GM03348 (cell line): ENCODE data around the gene PCDHGA7.
"Not testable (repeated sequence)": the region's sequence is repeated elsewhere in the genome, so short reads cannot be mapped to it uniquely, and the experiment has no call there.

ENCODE experiments used
- DNase-seq: peaks from one replicate; pipeline ENCODE4 v3.0.0; 2012; ENCODE audit warnings: low spot score

The PCDHGA7 gene

DNA sequence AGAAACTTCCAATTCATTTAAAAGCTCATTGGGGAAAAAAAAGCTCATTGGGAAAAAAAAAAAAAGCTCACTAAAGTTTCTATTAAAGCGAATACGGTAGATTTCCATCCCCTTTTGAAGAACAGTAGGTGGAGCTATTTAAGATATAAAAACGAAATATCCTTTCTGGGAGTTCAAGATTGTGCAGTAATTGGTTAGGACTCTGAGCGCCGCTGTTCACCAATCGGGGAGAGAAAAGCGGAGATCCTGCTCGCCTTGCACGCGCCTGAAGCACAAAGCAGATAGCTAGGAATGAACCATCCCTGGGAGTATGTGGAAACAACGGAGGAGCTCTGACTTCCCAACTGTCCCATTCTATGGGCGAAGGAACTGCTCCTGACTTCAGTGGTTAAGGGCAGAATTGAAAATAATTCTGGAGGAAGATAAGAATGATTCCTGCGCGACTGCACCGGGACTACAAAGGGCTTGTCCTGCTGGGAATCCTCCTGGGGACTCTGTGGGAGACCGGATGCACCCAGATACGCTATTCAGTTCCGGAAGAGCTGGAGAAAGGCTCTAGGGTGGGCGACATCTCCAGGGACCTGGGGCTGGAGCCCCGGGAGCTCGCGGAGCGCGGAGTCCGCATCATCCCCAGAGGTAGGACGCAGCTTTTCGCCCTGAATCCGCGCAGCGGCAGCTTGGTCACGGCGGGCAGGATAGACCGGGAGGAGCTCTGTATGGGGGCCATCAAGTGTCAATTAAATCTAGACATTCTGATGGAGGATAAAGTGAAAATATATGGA lies 48.0 kb downstream of the PCDHGA7 start, which contains the start of gene PCDHGA12:
Gene PCDHGA12 (plus strand): TSS at position 176 of the 782 bp plus-strand sequence. CDS start 253 bp downstream, at position 429.
- peak; percentile 92 for DNase-seq

DNA sequence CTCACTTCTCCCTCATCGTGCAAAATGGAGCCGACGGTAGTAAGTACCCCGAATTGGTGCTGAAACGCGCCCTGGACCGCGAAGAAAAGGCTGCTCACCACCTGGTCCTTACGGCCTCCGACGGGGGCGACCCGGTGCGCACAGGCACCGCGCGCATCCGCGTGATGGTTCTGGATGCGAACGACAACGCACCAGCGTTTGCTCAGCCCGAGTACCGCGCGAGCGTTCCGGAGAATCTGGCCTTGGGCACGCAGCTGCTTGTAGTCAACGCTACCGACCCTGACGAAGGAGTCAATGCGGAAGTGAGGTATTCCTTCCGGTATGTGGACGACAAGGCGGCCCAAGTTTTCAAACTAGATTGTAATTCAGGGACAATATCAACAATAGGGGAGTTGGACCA lies 48.7 kb downstream of the PCDHGA7 start:
- no peak for DNase-seq

DNA sequence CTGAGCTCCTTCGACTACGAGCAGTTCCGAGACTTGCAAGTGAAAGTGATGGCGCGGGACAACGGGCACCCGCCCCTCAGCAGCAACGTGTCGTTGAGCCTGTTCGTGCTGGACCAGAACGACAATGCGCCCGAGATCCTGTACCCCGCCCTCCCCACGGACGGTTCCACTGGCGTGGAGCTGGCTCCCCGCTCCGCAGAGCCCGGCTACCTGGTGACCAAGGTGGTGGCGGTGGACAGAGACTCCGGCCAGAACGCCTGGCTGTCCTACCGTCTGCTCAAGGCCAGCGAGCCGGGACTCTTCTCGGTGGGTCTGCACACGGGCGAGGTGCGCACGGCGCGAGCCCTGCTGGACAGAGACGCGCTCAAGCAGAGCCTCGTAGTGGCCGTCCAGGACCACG lies 49.8 kb downstream of the PCDHGA7 start:
- DNase-seq: not testable (repeated sequence)

DNA sequence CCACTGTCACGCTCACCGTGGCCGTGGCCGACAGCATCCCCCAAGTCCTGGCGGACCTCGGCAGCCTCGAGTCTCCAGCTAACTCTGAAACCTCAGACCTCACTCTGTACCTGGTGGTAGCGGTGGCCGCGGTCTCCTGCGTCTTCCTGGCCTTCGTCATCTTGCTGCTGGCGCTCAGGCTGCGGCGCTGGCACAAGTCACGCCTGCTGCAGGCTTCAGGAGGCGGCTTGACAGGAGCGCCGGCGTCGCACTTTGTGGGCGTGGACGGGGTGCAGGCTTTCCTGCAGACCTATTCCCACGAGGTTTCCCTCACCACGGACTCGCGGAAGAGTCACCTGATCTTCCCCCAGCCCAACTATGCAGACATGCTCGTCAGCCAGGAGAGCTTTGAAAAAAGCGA lies 50.2 kb downstream of the PCDHGA7 start:
- not testable (repeated sequence) for DNase-seq

DNA sequence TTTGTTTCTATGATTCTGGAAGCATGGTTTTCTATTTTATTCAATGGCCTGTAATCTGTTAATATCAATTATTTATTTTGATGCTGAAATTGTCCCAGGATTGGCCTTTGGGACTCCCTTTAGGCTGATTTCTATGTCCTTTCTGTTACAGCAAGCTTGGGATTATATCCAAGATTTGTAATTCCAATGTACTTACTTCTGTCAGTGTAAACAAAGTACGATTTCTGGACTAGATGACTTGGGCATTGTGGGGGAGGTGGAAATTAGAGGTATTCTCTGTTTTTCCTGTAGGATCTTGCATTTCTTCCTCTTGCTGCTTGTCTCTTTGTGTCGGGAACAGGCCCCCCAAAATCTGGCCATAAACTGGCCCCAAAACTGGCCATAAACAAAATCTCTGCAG lies 51.5 kb downstream of the PCDHGA7 start:
- no peak for DNase-seq
